ENCODE measurements around the gene PLAC8L1.
"Not testable (repeated sequence)": the region's sequence is repeated elsewhere in the genome, so short reads cannot be mapped to it uniquely, and the experiment has no call there.

GRCh38 chr5:146108870-146109269, 3.5 kb upstream of the PLAC8L1 start:
- TF ChIP-seq CTCF (optimal IDR thresholded peaks at IDR 0.05 in 1 of 3, IDR thresholded peaks at IDR 0.05 in 1 of 3, conservative IDR thresholded peaks at IDR 0.05 in 1 of 3; ENCODE audit: extremely low read depth in 1 of 3, insufficient read depth in 2 of 3, low read length in 3 of 3); EZH2 (IDR thresholded peaks at IDR 0.05; ENCODE audit: low read length): not testable (repeated sequence)
